SK-N-SH (cell line): ENCODE results near the gene MAP1LC3A. TPM values are rescaled to one million over a fixed set of nuclear protein-coding genes. Genes with fewer than 3 reads are reported as not detected.

ENCODE experiments used
- CTCF ChIA-PET: fragments of 300-600, 350-600 bp; formaldehyde crosslinking; extraction: SDS; loops from one replicate; lab custom pipeline; 2021; lab: Yijun Ruan, JAX
- POLR2A ChIA-PET: fragments of 350-600 bp; sonication (Branson Sonifier 250); formaldehyde crosslinking; extraction: SDS; loops from one replicate; lab custom pipeline; 2020; ENCODE audit warnings: antibody characterized with exemption, inconsistent platforms; lab: Yijun Ruan, JAX
- DNase-seq: peaks from one replicate; pipeline ENCODE4 v3.0.0; 2012
- H2AFZ ChIP-seq: fragments of 200-600 bp; sonication (generic); 2 replicates; pipeline ENCODE4 v1.8.1; 2016; ENCODE audit warnings: antibody characterized with exemption, mild to moderate bottlenecking, low read depth
- H3F3A ChIP-seq: fragments of 200-600 bp; sonication (generic); replicated peaks from 2 replicates; pipeline ENCODE3; 2016; ENCODE audit warnings: antibody characterized with exemption, mild to moderate bottlenecking; ENCODE audit not compliant: insufficient read depth
- H3K27ac ChIP-seq, 2 experiments: fragments of 200-500 bp in 1 of 2; fragments of 200-600 bp in 1 of 2; sonication (Bioruptor generic) in 1 of 2; sonication (generic), shearing (Covaris generic) in 1 of 2; 2 replicates each; pipeline versions ENCODE4 v1.5.1 to v1.6.1; 2014 to 2016; ENCODE audit warnings: low read depth in 2 of 2, inconsistent platforms in 1 of 2, low read length in 1 of 2, mild to moderate bottlenecking in 1 of 2, mixed read lengths in 1 of 2
- H3K27me3 ChIP-seq: fragments of 200-600 bp; sonication (generic), shearing (Covaris generic); 2 replicates; pipeline ENCODE4 v1.6.1; 2016; ENCODE audit warnings: mixed run types; ENCODE audit not compliant: insufficient read depth
- H3K36me3 ChIP-seq, 2 experiments: fragments of 200-500 bp in 1 of 2; fragments of 200-600 bp in 1 of 2; sonication (Bioruptor generic) in 1 of 2; sonication (generic) in 1 of 2; replicated peaks in 1 of 2; 2 replicates each; pipeline versions ENCODE3 to v1.5.1; 2014 to 2016; ENCODE audit warnings: low read length in 1 of 2, mild to moderate bottlenecking in 1 of 2; ENCODE audit not compliant: insufficient read depth in 2 of 2, control insufficient read depth in 1 of 2
- H3K4me1 ChIP-seq, 2 experiments: fragments of 200-500 bp in 1 of 2; fragments of 200-600 bp in 1 of 2; sonication (Bioruptor generic) in 1 of 2; sonication (generic), shearing (Covaris generic) in 1 of 2; 2 replicates each; pipeline versions ENCODE4 v1.5.1 to v1.6.1; 2014 to 2016; ENCODE audit warnings: low read depth in 1 of 2, low read length in 1 of 2, mixed run types in 1 of 2; ENCODE audit not compliant: insufficient read depth in 2 of 2, control insufficient read depth in 1 of 2
- H3K4me2 ChIP-seq: fragments of 200-600 bp; sonication (generic), shearing (Covaris generic); 2 replicates; pipeline ENCODE4 v1.6.1; 2017; ENCODE audit warnings: mixed run types
- H3K4me3 ChIP-seq, 2 experiments: fragments of 200-500 bp in 1 of 2; fragments of 200-600 bp in 1 of 2; sonication (Bioruptor generic) in 1 of 2; sonication (generic), shearing (Covaris generic) in 1 of 2; 2 replicates each; pipeline versions ENCODE4 v1.5.1 to v1.8.1; 2014 to 2016; ENCODE audit warnings: low read depth in 2 of 2, inconsistent platforms in 1 of 2, low read length in 1 of 2, mild to moderate bottlenecking in 1 of 2, mixed read lengths in 1 of 2, moderate library complexity in 1 of 2
- H3K79me2 ChIP-seq: fragments of 200-600 bp; sonication (generic); 2 replicates; pipeline ENCODE4 v1.8.1; 2017; ENCODE audit warnings: mild to moderate bottlenecking; ENCODE audit not compliant: insufficient read depth
- H3K9ac ChIP-seq: fragments of 200-600 bp; sonication (generic); 2 replicates; pipeline ENCODE4 v1.6.1; 2017; ENCODE audit warnings: mixed run types
- H3K9me2 ChIP-seq: fragments of 200-600 bp; sonication (generic); 2 replicates; pipeline ENCODE4 v1.6.1; 2017; ENCODE audit warnings: mixed run types
- H3K9me3 ChIP-seq: fragments of 200-600 bp; sonication (generic); 2 replicates; pipeline ENCODE4 v1.6.1; 2017; ENCODE audit warnings: mixed run types, mild to moderate bottlenecking, moderate library complexity
- H4K20me1 ChIP-seq: fragments of 200-600 bp; sonication (generic); 2 replicates; pipeline ENCODE4 v1.6.1; 2017; ENCODE audit warnings: mild to moderate bottlenecking, mixed run types; ENCODE audit not compliant: insufficient read depth
- CHD2 ChIP-seq: fragments of 150-350 bp; IDR thresholded peaks from 2 replicates; pipeline ENCODE4 v1.6.1; 2018; ENCODE audit warnings: low read length; ENCODE audit not compliant: partially characterized antibody
- CTCF ChIP-seq: fragments of 200-600 bp; sonication (generic); IDR thresholded peaks from 2 replicates; pipeline ENCODE4 v1.6.1; 2017; ENCODE audit warnings: antibody characterized with exemption, mild to moderate bottlenecking, moderate library complexity
- EP300 ChIP-seq, 2 experiments: IDR thresholded peaks; 2 replicates each; pipeline versions ENCODE4 v1.4.0 to v1.6.1; 2012; ENCODE audit warnings: borderline replicate concordance in 1 of 2, low read depth in 1 of 2, low read length in 1 of 2
- JUND ChIP-seq: IDR thresholded peaks from 2 replicates; pipeline ENCODE4 v1.4.0; 2012
- MXI1 ChIP-seq: IDR thresholded peaks from 2 replicates; pipeline ENCODE4 v1.6.1; 2012; ENCODE audit warnings: mild to moderate bottlenecking, low read depth, low read length, improper control_type of control experiment
- POLR2AphosphoS5 ChIP-seq: IDR thresholded peaks from 2 replicates; pipeline ENCODE4 v1.6.1; 2012; ENCODE audit warnings: low read depth, low read length
- RCOR1 ChIP-seq: fragments of 150-350 bp; IDR thresholded peaks from 2 replicates; pipeline ENCODE4 v1.6.1; 2017; ENCODE audit warnings: antibody characterized with exemption, low read length
- REST ChIP-seq: IDR thresholded peaks from 2 replicates; pipeline ENCODE4 v1.6.1; 2012; ENCODE audit warnings: mild to moderate bottlenecking, low read depth, low read length, moderate library complexity
- RFX5 ChIP-seq: IDR thresholded peaks from 2 replicates; pipeline ENCODE4 v1.6.1; 2012; ENCODE audit warnings: mild to moderate bottlenecking, improper control_type of control experiment, low read length
- SIN3A ChIP-seq: IDR thresholded peaks from 2 replicates; pipeline ENCODE4 v1.6.1; 2012; ENCODE audit warnings: low read depth, mild to moderate bottlenecking, low read length, moderate library complexity, borderline replicate concordance
- SMC3 ChIP-seq: IDR thresholded peaks from 2 replicates; pipeline ENCODE4 v1.6.1; 2012; ENCODE audit warnings: low read depth, low read length, improper control_type of control experiment
- TAF1 ChIP-seq: IDR thresholded peaks from 2 replicates; pipeline ENCODE4 v1.6.1; 2012; ENCODE audit warnings: low read depth, mild to moderate bottlenecking, low read length, moderate library complexity, borderline replicate concordance
- TEAD4 ChIP-seq: IDR thresholded peaks from 2 replicates; pipeline ENCODE4 v1.4.0; 2012; ENCODE audit warnings: mild to moderate bottlenecking, borderline replicate concordance; ENCODE audit not compliant: insufficient read depth
- USF2 ChIP-seq: fragments of 150-350 bp; IDR thresholded peaks from 2 replicates; pipeline ENCODE4 v1.6.1; 2017; ENCODE audit warnings: antibody characterized with exemption, low read length, low read depth, borderline replicate concordance
- ZBTB33 ChIP-seq: IDR thresholded peaks from 2 replicates; pipeline ENCODE4 v1.4.0; 2012; ENCODE audit warnings: low read depth, borderline replicate concordance
- WGBS: methylation state at CpG from one replicate; pipeline ENCODE4 v1.1.6; 2017; ENCODE audit warnings: low lambda C conversion rate; 5-methylcytosine and 5-hydroxymethylcytosine counted together
- polyA plus RNA-seq, 3 experiments: library from polyadenylated mRNA; depleted of rRNA; stranded (reverse); fragments of >200 nt; gene quantifications; 2 replicates each; pipeline ENCODE4 v1.2.3, GENCODE V29; 2012

MAP1LC3A gene
- polyA plus RNA-seq, 1 of the 3 experiments (the other 2 are of a cell fraction): 24.9 TPM

GRCh38 chr20:34535301-34535840, 23.1 kb upstream of the MAP1LC3A start:
- Histone ChIP-seq H2AFZ (no peak overlapping the region), H3K4me2 (no peak overlapping the region), H3K4me3 (no peak overlapping the region), H3K36me3 (peaks cover 49 to 81% of the 10 kb centered on the region in 2 experiments), H3K4me1 (no peaks in the 10 kb centered on the region; a peak in 1 of 4 replicates), H3K27ac (no peak overlapping the region), H3K9me3 (no peaks in the 10 kb centered on the region)
- POLR2A ChIA-PET: no interaction called here
- CTCF ChIA-PET: interaction anchor here (0.6 to 0.8 kb wide), 2 partner anchors 8 to 223 kb away, joined by 3 read pairs; no protein-coding TSS in a partner anchor
- TF ChIP-seq JUND: no peak
- no peak for TF ChIP-seq RCOR1
- TF ChIP-seq ZBTB33: no peak
- no peak for TF ChIP-seq RFX5
- TF ChIP-seq, all 33 proteins: peak for 0
- Histone ChIP-seq H3K79me2 (peaks cover 13% of the 10 kb centered on the region), H3F3A (peaks cover 8% of the 10 kb centered on the region), H3K27me3 (no peaks in the 10 kb centered on the region), H4K20me1 (peaks cover 30% of the 10 kb centered on the region), H3K9ac (no peak overlapping the region), H3K9me2 (no peaks in the 10 kb centered on the region)
- no peak for DNase-seq
- WGBS: 98% methylated on average over 15 of the region's 15 CpGs

GRCh38 chr20:34535857-34536256, 22.7 kb upstream of the MAP1LC3A start:
- Histone ChIP-seq H4K20me1 (peaks cover 25% of the 10 kb centered on the region), H3K79me2 (peaks cover 9% of the 10 kb centered on the region), H3K9me3 (no peaks in the 10 kb centered on the region), H3K4me3 (no peak overlapping the region), H3K4me1 (no peaks in the 10 kb centered on the region; a peak in 1 of 4 replicates), H3F3A (peaks cover 8% of the 10 kb centered on the region), H3K9me2 (no peaks in the 10 kb centered on the region), H3K9ac (no peak overlapping the region), H2AFZ (no peak overlapping the region), H3K36me3 (peaks cover 49 to 81% of the 10 kb centered on the region in 2 experiments), H3K27me3 (no peaks in the 10 kb centered on the region), H3K27ac (no peak overlapping the region), H3K4me2 (no peak overlapping the region)
- CTCF ChIA-PET: interaction anchor here (1.3 to 2.0 kb wide), 2 partner anchors 13 to 223 kb away, joined by 6 to 11 read pairs; no protein-coding TSS in a partner anchor
- POLR2A ChIA-PET: interaction anchor here (0.6 kb wide), 1 partner anchor 216 kb away, joined by 3 read pairs; no protein-coding TSS in a partner anchor
- DNase-seq: no peak
- TF ChIP-seq TAF1 (no peak), RCOR1 (no peak), EP300 (IDR thresholded peaks at IDR 0.05; ENCODE audit: borderline replicate concordance in 1 of 2, low read depth in 1 of 2, low read length in 1 of 2) (no peak), USF2 (no peak), REST (no peak), POLR2AphosphoS5 (no peak), CTCF (no peak), SIN3A (no peak), JUND (no peak), CHD2 (no peak), TEAD4 (no peak), MXI1 (no peak), SMC3 (no peak)
- 92% methylated on average over 2 of the region's 2 CpGs for WGBS
